HG03045 (cell line): ENCODE data around the gene ADK.

ENCODE experiments used
- ATAC-seq: cut with Tn5 transposase; IDR thresholded peaks from one replicate; pipeline ENCODE4 v1.9.1; 2021; ENCODE audit warnings: mild to moderate bottlenecking, moderate library complexity; ENCODE audit not compliant: unreplicated experiment

ADK gene

DNA sequence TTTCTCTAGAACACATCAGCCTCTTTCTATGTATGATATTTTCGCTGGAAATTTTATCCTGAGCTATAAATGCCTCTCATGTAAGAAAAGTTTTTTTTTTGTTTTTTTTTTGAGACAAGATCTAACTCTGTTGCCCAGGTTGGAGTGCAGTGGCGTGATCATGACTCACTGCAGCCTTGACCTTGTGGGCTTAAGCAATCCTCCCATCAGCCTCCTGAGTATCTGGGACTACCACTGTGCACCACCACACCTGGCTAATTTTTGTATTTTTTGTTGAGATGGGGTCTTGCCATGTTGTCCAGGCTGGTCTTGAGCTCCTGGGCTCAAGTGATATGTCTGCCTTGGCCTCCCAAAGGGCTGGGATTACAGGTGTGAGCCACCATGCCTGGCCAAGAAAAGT, 80.4 kb downstream of the ADK start:
- no peak for ATAC-seq

DNA sequence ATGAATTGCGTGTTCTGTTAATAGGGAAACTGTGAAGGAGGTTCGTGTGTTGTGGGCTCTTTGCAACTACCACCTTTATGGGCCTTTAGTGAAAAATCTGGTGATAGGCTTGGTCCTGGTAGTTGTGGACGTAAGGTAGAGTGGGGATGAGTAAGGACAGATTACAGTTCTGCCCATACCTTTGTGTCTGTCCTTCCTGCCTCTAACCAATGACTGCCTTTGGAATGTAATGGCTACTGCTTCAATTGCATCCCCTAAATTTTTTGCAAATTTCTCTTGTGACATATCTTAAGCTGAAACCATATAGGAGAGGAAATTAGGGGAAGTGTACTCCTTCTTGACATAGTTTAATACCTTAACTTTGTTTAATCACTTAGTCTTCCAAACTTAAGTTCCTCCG, 82.3 kb downstream of the ADK start:
- no peak for ATAC-seq

DNA sequence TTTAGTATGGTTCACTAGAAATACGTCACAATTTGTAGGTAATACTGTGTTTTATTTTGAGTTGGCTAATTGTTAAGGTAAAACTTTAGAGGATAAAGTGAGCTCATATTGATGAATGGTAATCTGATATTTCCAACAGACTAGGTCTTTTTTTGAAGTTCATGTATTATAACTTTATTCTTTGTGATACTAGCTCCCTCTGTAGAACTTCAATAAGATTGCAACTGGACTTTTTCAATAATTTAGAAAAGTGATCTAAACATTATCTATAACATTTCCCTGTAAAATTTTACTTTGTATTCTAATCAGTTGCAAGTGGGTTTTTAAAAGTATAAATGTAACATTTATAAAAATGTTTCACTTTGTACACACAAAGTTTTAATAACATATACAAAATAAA, 83.5 kb downstream of the ADK start:
- ATAC-seq, result no peak

DNA sequence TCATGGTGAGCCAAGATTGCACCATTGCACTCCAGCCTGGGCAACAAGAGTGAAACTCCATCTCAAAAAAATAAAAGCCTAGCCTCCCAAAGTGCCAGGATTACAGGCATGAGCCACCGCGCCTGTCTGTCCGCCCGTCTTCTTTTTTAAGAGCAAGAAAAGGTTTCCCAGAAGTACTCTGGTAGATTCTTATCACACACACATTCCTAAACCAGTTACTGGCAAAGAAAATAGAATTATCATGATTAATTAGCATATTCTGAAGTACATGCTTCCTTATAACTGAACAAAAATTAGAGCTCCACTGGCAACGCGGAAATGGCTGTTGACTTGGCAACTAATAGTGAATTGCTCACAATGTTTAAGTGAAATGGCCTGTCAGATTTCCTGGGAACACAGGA, 87.0 kb downstream of the ADK start:
- ATAC-seq, result no peak

DNA sequence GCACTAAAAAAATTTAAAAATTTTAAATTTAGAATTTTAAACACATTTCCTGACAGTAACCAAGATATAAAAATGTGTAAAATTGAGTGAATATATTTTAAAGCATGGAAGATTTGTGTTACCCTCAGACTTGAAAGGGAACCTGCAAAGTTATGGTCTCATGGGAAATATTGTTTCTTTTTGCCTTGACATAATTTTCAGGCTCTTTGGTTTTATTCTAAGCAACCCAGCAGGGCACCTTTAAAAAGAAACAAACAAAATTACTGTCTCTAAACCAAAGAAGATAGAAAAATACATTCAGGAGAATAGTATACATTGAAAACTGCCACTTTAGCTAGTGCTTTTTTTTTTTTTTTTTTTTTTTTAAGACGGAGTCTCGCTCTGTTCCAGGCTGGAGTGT, 87.5 kb downstream of the ADK start:
- ATAC-seq, result no peak

DNA sequence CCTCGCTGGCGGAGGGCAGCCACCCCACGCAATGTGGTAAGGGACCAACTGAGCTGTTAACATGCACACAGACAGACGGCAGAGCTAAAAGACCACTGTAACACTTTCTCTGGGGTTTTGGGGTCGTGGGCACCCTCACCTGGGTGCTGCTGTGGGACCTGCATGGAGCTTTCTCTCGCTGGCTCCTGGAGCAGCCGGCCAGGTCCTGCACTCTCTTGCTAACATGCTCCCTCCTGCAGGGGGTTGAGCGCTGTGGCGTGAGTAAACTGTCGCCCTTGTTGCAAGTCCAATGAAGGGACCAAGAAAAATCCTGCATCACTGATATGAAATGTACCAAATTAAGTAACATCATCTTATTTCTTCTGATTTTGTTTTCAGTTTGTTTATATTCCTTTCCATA, 92.0 kb downstream of the ADK start:
- ATAC-seq, result no peak

DNA sequence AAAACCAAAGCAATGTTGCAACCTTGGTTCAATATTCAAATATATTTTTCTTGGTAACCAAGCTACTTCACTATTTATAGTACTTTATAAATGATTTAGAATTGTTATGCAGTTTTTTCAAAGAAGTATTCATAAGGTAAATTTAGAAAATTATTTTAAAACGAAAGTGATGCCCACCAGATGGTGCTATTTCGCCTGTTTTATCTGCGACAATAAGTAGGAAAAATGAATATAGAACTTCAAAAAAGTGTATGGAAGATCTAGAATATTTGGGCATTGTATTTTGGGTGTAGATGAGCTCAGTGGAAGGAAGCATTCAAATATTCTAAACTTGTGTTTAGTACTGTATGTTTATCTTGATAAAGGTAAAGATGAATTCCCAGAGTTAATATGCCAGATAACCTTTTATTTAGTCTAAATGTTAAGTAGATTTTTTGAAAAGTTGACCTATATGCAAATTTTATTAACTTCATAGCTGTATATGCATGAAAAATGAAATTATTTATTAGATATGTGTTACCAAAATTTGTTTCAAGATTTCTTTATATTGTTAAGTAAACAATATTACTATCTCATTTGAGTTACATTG, 93.2 kb downstream of the ADK start:
- ATAC-seq, result no peak

DNA sequence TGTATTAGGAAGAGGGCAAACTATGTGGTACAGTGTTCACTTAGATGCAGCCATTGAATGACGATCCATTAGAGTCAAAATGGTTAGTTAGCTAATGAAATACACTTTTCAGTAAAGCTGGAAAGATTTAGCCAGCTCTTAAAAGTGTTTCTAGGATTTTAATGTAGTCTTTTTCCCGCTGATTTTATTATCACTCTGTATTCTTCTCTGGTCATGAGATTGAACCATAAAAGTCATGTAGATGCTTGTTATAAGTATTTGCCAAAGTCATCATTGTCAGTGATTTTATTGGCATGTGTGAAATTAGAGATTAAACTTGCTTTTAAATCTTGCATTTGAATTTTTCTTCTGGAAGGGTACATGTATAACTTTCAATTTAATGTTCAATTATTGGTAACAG, 93.8 kb downstream of the ADK start:
- ATAC-seq, result no peak

DNA sequence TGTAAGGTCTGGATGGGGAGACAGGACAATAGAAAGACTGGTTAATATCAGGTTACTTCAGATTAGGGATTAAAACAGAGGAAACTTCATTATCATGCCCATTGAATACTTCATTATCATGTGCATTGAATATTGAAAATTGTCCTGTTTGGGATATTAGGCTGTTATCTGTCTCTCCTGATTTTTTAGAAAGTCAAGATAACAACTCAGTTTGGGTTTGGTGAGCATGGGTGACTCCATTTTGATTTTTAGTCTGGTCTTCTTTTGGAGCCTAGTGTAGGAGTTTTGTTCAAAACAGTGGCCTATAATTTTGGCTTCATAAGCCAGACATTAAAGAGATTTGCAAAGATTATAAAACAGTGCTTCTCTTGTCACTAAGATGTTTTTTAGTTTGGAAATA, 95.5 kb downstream of the ADK start:
- ATAC-seq, result no peak

DNA sequence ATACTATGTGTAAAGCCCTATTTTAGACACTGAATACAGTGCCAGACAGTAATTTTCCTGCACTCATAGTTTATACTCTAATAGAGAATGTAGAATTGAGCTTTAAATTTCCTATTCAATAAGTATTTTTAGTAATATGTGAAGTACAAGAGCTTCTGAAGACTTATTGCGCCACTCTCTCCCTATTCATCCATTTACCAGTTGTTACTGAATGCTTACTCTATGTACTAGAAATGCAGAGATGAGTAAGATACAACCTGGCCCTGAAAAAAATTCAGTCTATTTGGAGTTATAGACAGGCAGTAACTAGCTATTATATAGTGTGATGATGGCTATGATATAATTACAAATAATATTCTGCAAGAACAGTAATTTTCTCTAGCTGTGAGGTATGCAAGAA, 98.8 kb downstream of the ADK start:
- ATAC-seq, result no peak

DNA sequence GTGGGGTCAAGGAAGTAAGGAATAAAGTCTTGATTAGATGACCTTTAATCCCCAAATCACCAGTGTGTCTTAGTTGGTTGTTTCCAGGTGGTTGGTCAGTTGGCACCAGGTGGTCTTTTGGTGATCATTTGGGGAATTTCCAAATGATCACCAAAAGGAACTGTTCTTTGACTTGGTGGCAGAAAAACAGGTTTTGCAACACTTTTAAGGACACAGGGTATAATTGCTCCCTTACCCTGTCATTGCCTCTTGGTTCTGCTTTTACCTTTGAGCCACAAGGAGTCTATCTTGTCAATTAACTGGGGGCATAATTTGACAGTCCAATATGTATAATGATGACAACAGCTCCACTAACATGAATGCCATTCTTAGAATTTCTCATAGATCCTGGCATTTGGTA, 104.2 kb downstream of the ADK start:
- no peak for ATAC-seq

DNA sequence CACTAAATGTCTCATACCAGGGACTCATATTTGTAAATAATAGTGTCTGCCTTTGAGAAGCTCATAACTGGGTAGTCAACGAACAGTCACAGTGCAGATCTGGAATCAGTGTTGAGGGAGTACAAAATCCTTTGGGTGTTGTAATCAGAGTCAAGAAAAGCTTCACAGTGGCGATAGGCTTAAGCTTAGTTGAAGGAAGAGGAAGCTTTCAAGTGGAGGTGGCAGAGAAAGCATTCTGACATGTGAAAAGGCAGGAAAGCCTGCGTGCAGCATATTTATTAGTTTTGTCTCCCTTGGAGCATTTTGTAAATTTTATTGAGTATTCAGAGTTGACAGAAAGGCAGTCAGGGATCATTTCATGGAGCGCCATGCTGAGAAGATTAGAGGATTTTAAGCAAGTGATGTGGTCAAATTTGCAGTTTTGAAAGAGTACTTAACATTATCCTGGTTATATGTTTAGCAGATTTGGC, 104.9 kb downstream of the ADK start:
- no peak for ATAC-seq

DNA sequence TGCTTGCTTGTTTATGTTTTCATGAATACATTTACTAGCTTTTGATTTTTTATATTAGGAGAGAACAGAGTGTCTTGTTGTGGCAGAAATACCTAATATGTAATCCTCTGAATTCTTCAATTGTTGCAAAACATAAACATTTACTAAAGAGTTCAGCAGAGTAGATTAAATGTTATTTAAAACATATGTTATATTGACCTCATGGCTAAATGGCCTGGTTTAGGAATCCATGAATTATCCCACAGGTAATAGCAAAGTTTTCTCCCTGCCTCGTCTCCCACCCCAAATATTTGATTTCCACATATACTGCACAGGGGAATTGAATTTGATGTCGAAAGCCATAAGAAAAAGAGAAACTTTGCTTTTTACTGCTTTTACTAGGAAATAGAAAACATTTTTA, 111.8 kb downstream of the ADK start:
- no peak for ATAC-seq

DNA sequence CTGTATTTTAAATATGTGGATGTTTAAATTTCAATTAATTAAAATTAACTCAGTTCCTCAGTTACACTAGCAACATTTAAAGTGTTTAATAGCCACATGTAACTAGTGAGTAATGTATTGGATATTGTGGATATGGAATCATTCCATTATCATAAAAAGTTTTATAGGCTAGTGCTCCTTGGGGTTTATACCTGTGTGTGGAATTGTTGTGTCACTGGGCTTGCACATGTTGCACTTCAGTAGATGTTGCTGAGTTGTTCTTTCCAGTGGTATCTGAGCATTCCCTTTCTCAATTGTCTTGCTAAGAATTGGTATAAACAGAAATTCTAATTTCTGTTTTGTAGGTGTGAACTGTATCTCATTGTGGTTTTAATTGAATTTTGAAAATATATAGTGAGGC, 113.0 kb downstream of the ADK start:
- no peak for ATAC-seq

DNA sequence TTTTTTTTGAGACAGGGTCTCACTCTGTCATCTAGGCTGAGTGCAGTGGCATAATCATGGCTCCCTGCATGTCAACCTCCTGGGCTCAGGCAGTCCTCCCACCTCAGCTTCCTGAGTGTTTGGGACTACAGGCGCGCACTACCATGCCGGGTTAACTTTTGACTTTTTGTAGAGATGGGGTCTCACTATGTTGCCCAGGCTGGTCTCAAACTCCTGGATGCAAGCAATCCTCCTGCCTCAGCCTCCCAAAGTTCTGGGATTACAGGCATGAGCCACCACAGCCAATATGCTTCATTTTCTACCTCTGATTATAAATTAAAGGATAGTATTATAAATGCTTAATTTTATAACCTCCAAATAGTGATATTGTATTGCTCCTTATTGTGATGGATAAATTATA, 121.3 kb downstream of the ADK start:
- no peak for ATAC-seq

DNA sequence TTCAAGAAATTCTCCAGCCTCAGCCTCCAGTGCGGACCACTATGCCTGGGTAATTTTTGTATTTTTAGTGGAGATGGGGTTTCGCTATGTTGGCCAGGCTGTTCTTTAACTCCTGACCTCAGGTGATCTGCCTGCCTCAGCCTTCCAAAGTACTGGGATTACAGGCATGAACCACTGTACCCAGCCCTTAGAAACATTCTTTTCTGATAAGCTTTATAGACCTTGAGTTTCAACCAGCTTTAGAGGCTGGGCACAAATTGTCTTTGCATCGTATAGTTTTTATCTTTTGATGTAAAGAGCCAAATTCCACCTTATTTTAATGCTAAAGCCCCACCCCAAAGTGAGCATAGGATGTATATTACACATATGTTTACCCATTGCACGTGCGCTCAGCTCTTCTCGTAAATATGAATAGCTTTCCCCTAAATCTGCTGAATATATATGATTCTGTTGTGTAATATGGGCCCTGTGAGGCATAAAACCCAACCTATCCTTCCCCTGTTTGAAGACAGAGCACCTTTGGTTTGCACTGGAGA, 124.8 kb downstream of the ADK start:
- no peak for ATAC-seq

DNA sequence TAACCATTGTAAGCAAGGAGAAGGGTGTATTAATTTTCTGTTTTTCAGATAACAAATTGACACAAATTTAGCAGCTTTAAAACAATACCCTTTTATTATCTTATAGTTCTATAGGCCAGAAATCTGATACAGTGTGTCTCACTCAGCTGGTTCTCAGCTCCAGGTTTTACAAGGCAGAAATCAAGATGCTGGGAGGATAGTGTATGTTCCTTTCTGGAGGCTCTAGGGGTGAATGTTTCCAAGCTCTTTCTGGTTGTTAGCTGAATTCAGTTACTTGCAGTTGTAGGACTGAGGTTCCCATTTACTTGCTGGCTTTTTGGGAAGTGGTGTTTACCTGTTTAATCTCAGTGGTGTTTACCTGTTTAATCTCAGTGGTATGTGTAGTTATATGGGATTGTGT, 125.4 kb downstream of the ADK start:
- no peak for ATAC-seq

DNA sequence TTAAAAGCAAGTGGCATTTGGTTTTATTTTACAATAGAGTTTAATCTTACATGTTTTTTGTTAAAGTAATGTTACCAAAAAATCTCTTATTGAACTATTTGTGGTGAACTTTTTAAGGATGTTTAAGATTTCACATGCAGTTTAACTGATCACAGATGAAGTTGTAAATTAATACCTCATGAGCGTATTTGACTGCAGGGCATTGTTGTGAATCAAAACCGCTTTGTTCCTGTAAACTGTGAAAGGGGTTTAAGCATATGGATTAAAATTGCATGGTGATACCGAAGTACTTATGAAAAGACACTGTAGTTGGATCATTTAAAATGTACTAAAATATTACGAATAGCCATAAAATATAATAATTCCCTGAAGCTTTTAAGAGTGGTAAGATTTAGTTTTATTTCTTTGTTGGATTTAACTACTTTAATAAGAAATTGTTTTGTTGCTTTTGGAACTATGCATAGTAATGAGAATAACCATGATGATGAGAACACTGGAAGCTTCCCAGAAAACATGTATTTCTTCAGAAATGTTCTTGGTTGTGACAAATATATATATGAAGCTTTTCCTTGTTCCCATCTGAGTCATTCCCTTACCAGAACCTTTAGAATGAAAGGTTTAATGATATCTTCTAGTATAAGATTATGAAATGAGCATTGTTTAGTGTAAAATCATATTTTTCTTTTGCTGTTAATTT, 131.3 kb downstream of the ADK start:
- ATAC-seq, result no peak

DNA sequence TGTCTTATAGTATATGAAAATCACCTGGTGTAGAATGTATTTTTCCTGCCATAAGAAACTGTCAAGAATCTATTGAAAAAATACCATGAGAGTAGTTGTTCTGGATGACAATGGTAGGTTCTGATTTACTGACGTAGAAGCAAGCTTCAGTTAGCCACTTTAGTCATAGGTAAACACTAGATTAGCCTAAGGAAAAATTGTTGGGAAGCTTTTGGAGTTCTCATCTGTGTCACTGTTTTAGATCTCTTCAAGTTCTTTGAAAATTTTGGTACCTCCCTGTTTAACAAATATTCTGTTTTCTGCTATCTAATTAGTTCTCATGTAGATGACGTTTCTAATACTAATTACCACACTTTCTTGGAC, 131.8 kb downstream of the ADK start:
- no peak for ATAC-seq

DNA sequence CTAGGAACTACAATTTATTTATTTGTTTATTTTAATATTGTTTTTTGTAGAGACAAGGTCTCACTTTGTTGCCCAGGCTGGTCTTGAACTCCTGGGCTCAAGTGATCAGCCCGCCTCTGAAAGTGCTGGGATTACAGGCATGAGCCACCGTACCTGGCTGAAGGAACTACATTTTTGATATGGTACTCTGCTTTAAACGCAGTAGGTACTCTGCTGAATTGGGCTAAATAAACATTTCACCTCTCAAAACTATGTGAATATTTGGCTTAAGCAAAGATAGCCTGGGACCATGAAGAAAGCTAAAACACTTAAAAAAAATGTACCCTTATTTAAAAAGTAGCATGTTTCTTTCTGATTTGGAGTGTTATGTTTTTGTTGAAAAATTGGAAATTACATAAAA, 138.2 kb downstream of the ADK start:
- ATAC-seq, result no peak

DNA sequence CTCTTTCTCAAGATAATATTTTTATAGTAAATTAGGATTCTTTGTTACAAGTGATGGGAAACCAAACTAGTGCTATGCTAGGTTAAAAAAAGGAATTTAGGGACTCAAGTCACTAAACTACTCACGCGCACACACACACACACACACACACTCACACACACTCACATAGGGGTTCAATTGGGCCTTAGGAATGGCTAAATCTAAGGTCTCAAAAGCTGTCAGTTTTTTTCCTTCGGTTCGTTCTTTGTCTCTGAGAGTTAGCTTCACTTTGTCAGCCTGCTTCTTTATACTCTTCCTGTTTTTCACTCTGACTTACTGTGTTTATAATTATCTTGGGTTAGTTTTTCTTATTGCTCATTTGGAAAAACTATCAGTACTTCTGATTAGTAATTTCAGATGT, 138.9 kb downstream of the ADK start:
- no peak for ATAC-seq

DNA sequence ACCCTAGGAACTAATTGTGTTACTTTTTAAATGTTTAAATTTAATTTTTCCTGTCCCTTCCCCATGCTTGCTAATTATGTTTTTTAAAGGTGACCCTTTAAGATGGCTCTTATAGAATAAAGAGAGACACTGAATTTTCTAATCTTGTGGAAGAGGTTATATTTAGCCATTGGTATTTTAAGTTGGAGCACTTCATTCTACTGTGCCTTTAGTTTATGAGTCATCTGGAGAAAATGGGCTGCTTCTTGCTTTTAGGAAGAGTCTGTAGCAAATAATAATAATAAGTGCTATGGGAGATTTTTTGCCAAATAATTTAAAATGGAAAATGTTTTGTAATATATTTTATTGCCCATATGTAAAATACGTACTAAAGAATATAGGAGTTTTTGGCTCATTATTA, 139.7 kb downstream of the ADK start:
- ATAC-seq, result no peak

DNA sequence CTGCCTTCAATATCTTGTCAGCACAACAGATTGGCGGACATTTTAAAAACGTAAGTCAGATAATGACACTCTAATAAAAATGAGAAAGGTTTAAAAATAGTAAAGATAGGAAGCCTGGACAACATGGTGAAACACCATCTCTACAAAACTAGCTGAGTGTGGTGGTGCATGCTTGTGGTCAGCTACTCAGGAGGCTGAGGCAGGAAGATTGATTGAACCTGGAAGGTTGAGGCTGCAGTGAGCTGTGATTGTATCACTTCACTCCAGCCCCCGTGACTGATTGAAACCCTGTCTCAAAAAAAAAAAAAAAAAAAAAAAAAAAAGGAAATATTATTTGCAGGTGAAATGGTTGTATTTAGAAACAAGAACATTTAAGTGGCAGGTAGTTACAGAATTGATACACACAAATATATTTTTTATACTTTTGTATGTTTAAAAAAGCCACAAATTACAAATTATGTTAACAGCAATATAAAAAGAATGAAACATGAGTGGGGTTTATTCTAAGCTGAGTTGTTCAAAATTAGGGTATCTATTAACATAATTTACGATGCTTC, 141.9 kb downstream of the ADK start:
- no peak for ATAC-seq
